ENCODE data around the gene CA5A. TPM values are rescaled to one million over a fixed set of nuclear protein-coding genes. Genes with fewer than 3 reads are reported as not detected.
A peak's percentile ranks its signal among the peaks of the same experiment; 100 is the strongest.

The CA5A gene
- total and polyA plus RNA-seq, 2 of the 13 experiments (the other 11 are each of a cell fraction or from before 2014, with no cell fraction given) = 66.8 to 106 TPM

DNA sequence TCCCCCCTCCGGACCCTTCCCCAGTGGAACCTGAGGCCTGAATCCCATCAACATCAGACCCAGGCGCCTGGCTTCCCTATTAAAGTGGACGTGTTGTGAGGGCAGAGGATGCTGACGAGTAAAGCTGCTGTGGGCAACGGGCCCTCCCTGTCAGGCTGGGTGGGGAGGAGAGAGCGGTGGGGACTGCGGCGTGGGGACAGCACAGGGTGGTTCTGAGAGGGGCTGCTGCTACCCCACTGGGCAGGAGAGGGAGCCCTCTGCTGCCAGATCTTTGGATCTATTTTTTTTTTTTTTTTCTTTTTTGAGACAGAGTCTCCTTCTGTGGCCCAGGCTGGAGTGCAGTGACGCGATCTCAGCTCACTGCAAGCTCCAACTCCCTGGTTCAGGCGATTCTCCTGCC, 5.9 kb downstream of the CA5A start:
- DNase-seq (ENCODE audit: low spot score) = peak; percentile 23
- no peak for FAIRE-seq
- intact Hi-C loops (cut with micrococcal nuclease; ENCODE audit: unreplicated experiment) (loop anchor here (5.0 kb wide), 1 partner anchor 163 kb away; the partner anchor contains the start of gene KLHDC4), in situ Hi-C loops (cut with HindIII; ENCODE audit: extremely low pct_ligation_motif_present, low pct_unique_long_range_greater_than_20kb) (no loop called here)
- Histone ChIP-seq H3K4me3 (replicated peaks in 1 of 3; ENCODE audit: insufficient read depth in 1 of 3, low read depth in 2 of 3, low read length in 3 of 3) (no peak overlapping the region), H3K9ac (ENCODE audit: insufficient read depth, low read depth, low read length) (no peak overlapping the region), H4K20me1 (ENCODE audit: insufficient read depth, low read length) (peaks cover 80% of the 10 kb centered on the region), H3K79me2 (ENCODE audit: insufficient read depth, low read length) (peaks cover 87% of the 10 kb centered on the region), H3K4me2 (ENCODE audit: low read depth, low read length) (0 out of 2 replicates have a peak overlapping the region, but pooled peaks have one; percentile 21), H3K27me3 (ENCODE audit: control insufficient read depth in 1 of 2, insufficient read depth in 2 of 2, low read length in 2 of 2) (no peaks in the 10 kb centered on the region), H3K36me3 (replicated peaks in 1 of 2; ENCODE audit: control insufficient read depth in 1 of 2, insufficient read depth in 2 of 2, low read length in 2 of 2) (peaks cover 13 to 31% of the 10 kb centered on the region in 2 experiments), H2AFZ (ENCODE audit: low read length) (no peak overlapping the region), H3K9me3 (ENCODE audit: low read length) (no peaks in the 10 kb centered on the region), H3K4me1 (ENCODE audit: insufficient read depth, low read length) (peaks cover 46% of the 10 kb centered on the region), H3K27ac (ENCODE audit: extremely low read length, insufficient read depth, low read length) (no peak overlapping the region)
- ChIA-PET POLR2A (interaction anchor here (1.6 kb wide), 1 partner anchor 18 kb away, joined by 4 read pairs; no protein-coding TSS in a partner anchor), CTCF (ENCODE audit: low intra/inter-chr PET ratio, low total read pairs) (interaction anchor here (1.0 kb wide), 1 partner anchor 215 kb away, joined by 3 read pairs; no protein-coding TSS in a partner anchor)
- WGBS (ENCODE audit: low lambda C conversion rate) = 93% methylated on average over 11 of the region's 11 CpGs
- BruUV-seq (replicated peaks) = no TSS peak
- ATAC-seq = peak; percentile 40
- TF ChIP-seq HOXA3 (CRISPR knock-in tag; IDR thresholded peaks at IDR 0.05) (no peak), ASH2L (IDR thresholded peaks at IDR 0.05; ENCODE audit: insufficient read length, low read depth, low read length) (no peak), MIXL1 (CRISPR knock-in tag; IDR thresholded peaks at IDR 0.05) (no peak), ZNF660 (CRISPR knock-in tag; IDR thresholded peaks at IDR 0.05; ENCODE audit: borderline replicate concordance, low read depth) (no peak), STAG1 (CRISPR knock-in tag; IDR thresholded peaks at IDR 0.05) (peak; percentile 41), EEA1 (CRISPR knock-in tag; IDR thresholded peaks at IDR 0.05; ENCODE audit: borderline replicate concordance) (0 out of 2 replicates have a peak, but pooled peaks have one; percentile 43), STAT5B (CRISPR knock-in tag; IDR thresholded peaks at IDR 0.05) (no peak), TBX2 (CRISPR knock-in tag; IDR thresholded peaks at IDR 0.05; ENCODE audit: borderline replicate concordance) (no peak), ZNF605 (CRISPR knock-in tag; IDR thresholded peaks at IDR 0.05) (no peak), ZNF768 (CRISPR knock-in tag; IDR thresholded peaks at IDR 0.05) (0 out of 2 replicates have a peak, but pooled peaks have one; percentile 13), CBX1 (IDR thresholded peaks at IDR 0.05; ENCODE audit: low read depth) (no peak), ZNF766 (CRISPR knock-in tag; IDR thresholded peaks at IDR 0.05; ENCODE audit: borderline replicate concordance) (no peak), SYNCRIP (IDR thresholded peaks at IDR 0.05; ENCODE audit: insufficient read depth, low read depth, low read length) (no peak), EZH2 (conservative IDR thresholded peaks at IDR 0.05; ENCODE audit: low read depth, low read length) (no peak), ZNF703 (CRISPR knock-in tag; IDR thresholded peaks at IDR 0.05; ENCODE audit: borderline replicate concordance) (no peak), REPIN1 (CRISPR knock-in tag; IDR thresholded peaks at IDR 0.05; ENCODE audit: borderline replicate concordance, low read depth) (no peak)
- TF ChIP-seq, protein P1, sequence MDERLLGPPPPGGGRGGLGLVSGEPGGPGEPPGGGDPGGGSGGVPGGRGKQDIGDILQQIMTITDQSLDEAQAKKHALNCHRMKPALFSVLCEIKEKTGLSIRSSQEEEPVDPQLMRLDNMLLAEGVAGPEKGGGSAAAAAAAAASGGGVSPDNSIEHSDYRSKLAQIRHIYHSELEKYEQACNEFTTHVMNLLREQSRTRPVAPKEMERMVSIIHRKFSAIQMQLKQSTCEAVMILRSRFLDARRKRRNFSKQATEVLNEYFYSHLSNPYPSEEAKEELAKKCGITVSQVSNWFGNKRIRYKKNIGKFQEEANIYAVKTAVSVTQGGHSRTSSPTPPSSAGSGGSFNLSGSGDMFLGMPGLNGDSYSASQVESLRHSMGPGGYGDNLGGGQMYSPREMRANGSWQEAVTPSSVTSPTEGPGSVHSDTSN (CRISPR knock-in tag; IDR thresholded peaks at IDR 0.05) = no peak
- TF ChIP-seq, protein P2, sequence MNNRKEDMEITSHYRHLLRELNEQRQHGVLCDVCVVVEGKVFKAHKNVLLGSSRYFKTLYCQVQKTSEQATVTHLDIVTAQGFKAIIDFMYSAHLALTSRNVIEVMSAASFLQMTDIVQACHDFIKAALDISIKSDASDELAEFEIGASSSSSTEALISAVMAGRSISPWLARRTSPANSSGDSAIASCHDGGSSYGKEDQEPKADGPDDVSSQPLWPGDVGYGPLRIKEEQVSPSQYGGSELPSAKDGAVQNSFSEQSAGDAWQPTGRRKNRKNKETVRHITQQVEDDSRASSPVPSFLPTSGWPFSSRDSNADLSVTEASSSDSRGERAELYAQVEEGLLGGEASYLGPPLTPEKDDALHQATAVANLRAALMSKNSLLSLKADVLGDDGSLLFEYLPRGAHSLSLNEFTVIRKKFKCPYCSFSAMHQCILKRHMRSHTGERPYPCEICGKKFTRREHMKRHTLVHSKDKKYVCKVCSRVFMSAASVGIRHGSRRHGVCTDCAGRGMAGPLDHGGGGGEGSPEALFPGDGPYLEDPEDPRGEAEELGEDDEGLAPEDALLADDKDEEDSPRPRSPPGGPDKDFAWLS (CRISPR knock-in tag; IDR thresholded peaks at IDR 0.05; ENCODE audit: borderline replicate concordance) = no peak
- TF ChIP-seq, protein P3, sequence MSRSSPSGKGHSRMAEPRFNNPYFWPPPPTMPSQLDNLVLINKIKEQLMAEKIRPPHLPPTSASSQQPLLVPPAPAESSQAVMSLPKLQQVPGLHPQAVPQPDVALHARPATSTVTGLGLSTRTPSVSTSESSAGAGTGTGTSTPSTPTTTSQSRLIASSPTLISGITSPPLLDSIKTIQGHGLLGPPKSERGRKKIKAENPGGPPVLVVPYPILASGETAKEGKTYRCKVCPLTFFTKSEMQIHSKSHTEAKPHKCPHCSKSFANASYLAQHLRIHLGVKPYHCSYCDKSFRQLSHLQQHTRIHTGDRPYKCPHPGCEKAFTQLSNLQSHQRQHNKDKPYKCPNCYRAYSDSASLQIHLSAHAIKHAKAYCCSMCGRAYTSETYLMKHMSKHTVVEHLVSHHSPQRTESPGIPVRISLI (CRISPR knock-in tag; IDR thresholded peaks at IDR 0.05; ENCODE audit: borderline replicate concordance) = peak; percentile 95
- TF ChIP-seq, protein P4, sequence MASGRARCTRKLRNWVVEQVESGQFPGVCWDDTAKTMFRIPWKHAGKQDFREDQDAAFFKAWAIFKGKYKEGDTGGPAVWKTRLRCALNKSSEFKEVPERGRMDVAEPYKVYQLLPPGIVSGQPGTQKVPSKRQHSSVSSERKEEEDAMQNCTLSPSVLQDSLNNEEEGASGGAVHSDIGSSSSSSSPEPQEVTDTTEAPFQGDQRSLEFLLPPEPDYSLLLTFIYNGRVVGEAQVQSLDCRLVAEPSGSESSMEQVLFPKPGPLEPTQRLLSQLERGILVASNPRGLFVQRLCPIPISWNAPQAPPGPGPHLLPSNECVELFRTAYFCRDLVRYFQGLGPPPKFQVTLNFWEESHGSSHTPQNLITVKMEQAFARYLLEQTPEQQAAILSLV (CRISPR knock-in tag; IDR thresholded peaks at IDR 0.05; ENCODE audit: borderline replicate concordance) = 0 out of 2 replicates have a peak, but pooled peaks have one; percentile 51
